ENCODE results near the gene KBTBD2.
"Not testable (repeated sequence)": the region's sequence is repeated elsewhere in the genome, so short reads cannot be mapped to it uniquely, and the experiment has no call there.

Gene KBTBD2

GRCh38 chr7:32879460-32879859 is 12.1 kb downstream of the KBTBD2 start:
- H3K79me2 ChIP-seq (ENCODE audit: insufficient read depth, low read length), result peaks cover 96% of the 10 kb centered on the region
- H3K27me3 ChIP-seq (ENCODE audit: low read length), result no peaks in the 10 kb centered on the region
- peaks cover 25% of the 10 kb centered on the region for H3K36me3 ChIP-seq (ENCODE audit: low read length)
- no peaks in the 10 kb centered on the region for H3K9me3 ChIP-seq (ENCODE audit: insufficient read depth, low read length)
- no peak overlapping the region for H3K4me3 ChIP-seq (ENCODE audit: insufficient read depth, low read length, poor library complexity, severe bottlenecking)
- H3K9me2 ChIP-seq (replicated peaks; ENCODE audit: insufficient read depth, low read length), result no peaks in the 10 kb centered on the region
- no peak overlapping the region for H3K27ac ChIP-seq (ENCODE audit: low read depth, low read length)
- H3F3A ChIP-seq (ENCODE audit: insufficient read depth), result peaks cover 14% of the 10 kb centered on the region; the same call in 1 of the 2 replicates
- H2AFZ ChIP-seq (ENCODE audit: low read depth, low read length, severe bottlenecking), result no peak overlapping the region
- TF ChIP-seq CTCF (IDR thresholded peaks at IDR 0.05; ENCODE audit: insufficient read depth, low read length, poor library complexity, severe bottlenecking) (no peak), EZH2phosphoT487 (conservative IDR thresholded peaks at IDR 0.05; ENCODE audit: low read length) (no peak)
- no peak overlapping the region for H3K9ac ChIP-seq (ENCODE audit: low read length)
- H4K20me1 ChIP-seq (ENCODE audit: low read depth, low read length), result peaks cover 53% of the 10 kb centered on the region
- H3K4me2 ChIP-seq (ENCODE audit: low read depth, low read length, poor library complexity, severe bottlenecking), result no peak overlapping the region

GRCh38 chr7:32878023-32878422 is 13.5 kb downstream of the KBTBD2 start:
- not testable (repeated sequence) for H3K9ac ChIP-seq (ENCODE audit: low read length); H3K4me2 ChIP-seq (ENCODE audit: low read depth, low read length, poor library complexity, severe bottlenecking); H3K4me3 ChIP-seq (ENCODE audit: insufficient read depth, low read length, poor library complexity, severe bottlenecking); H3K9me2 ChIP-seq (replicated peaks; ENCODE audit: insufficient read depth, low read length); H3K27ac ChIP-seq (ENCODE audit: low read depth, low read length); H3K27me3 ChIP-seq (ENCODE audit: low read length); H2AFZ ChIP-seq (ENCODE audit: low read depth, low read length, severe bottlenecking); H3K9me3 ChIP-seq (ENCODE audit: insufficient read depth, low read length)
- Histone ChIP-seq H3K79me2 (ENCODE audit: insufficient read depth, low read length) (peaks cover 86% of the 10 kb centered on the region), H4K20me1 (ENCODE audit: low read depth, low read length) (peaks cover 45% of the 10 kb centered on the region), H3F3A (ENCODE audit: insufficient read depth) (peaks cover 14% of the 10 kb centered on the region; the same call in 1 of the 2 replicates), H3K36me3 (ENCODE audit: low read length) (peaks cover 34% of the 10 kb centered on the region)

- TF ChIP-seq EZH2phosphoT487 (conservative IDR thresholded peaks at IDR 0.05; ENCODE audit: low read length), result no peak
- no peak for TF ChIP-seq CTCF (IDR thresholded peaks at IDR 0.05; ENCODE audit: insufficient read depth, low read length, poor library complexity, severe bottlenecking)
- H3F3A ChIP-seq (ENCODE audit: insufficient read depth), result 0 out of 2 replicates have a peak, but pooled peaks cover 4% of the 10 kb centered on the region
- H3K4me2 ChIP-seq (ENCODE audit: low read depth, low read length, poor library complexity, severe bottlenecking), result no peak overlapping the region
- no peak overlapping the region for H3K9ac ChIP-seq (ENCODE audit: low read length)
- H2AFZ ChIP-seq (ENCODE audit: low read depth, low read length, severe bottlenecking), result no peak overlapping the region
- H3K79me2 ChIP-seq (ENCODE audit: insufficient read depth, low read length), result peaks cover 41% of the 10 kb centered on the region
- H3K9me2 ChIP-seq (replicated peaks; ENCODE audit: insufficient read depth, low read length), result no peaks in the 10 kb centered on the region
- no peaks in the 10 kb centered on the region for H3K9me3 ChIP-seq (ENCODE audit: insufficient read depth, low read length)
- no peaks in the 10 kb centered on the region for H3K27me3 ChIP-seq (ENCODE audit: low read length)
- peaks cover 54% of the 10 kb centered on the region for H3K36me3 ChIP-seq (ENCODE audit: low read length)
- no peak overlapping the region for H3K4me3 ChIP-seq (ENCODE audit: insufficient read depth, low read length, poor library complexity, severe bottlenecking)
- no peak overlapping the region for H3K27ac ChIP-seq (ENCODE audit: low read depth, low read length)
- H4K20me1 ChIP-seq (ENCODE audit: low read depth, low read length), result peaks cover 13% of the 10 kb centered on the region; the same call in 1 of the 2 replicates
Observed at GRCh38 chr7:32872421-32872820, 19.1 kb downstream of the KBTBD2 start.

- Histone ChIP-seq H3K27ac (ENCODE audit: low read depth, low read length) (no peak overlapping the region), H2AFZ (ENCODE audit: low read depth, low read length, severe bottlenecking) (no peak overlapping the region), H3F3A (ENCODE audit: insufficient read depth) (0 out of 2 replicates have a peak, but pooled peaks cover 4% of the 10 kb centered on the region), H3K9me3 (ENCODE audit: insufficient read depth, low read length) (no peaks in the 10 kb centered on the region), H3K9me2 (replicated peaks; ENCODE audit: insufficient read depth, low read length) (no peaks in the 10 kb centered on the region), H3K4me3 (ENCODE audit: insufficient read depth, low read length, poor library complexity, severe bottlenecking) (no peak overlapping the region), H3K4me2 (ENCODE audit: low read depth, low read length, poor library complexity, severe bottlenecking) (no peak overlapping the region), H4K20me1 (ENCODE audit: low read depth, low read length) (peaks cover 13% of the 10 kb centered on the region; the same call in 1 of the 2 replicates), H3K36me3 (ENCODE audit: low read length) (peaks cover 51% of the 10 kb centered on the region), H3K79me2 (ENCODE audit: insufficient read depth, low read length) (peaks cover 35% of the 10 kb centered on the region), H3K27me3 (ENCODE audit: low read length) (no peaks in the 10 kb centered on the region), H3K9ac (ENCODE audit: low read length) (no peak overlapping the region)
- no peak for TF ChIP-seq EZH2phosphoT487 (conservative IDR thresholded peaks at IDR 0.05; ENCODE audit: low read length)
- no peak for TF ChIP-seq CTCF (IDR thresholded peaks at IDR 0.05; ENCODE audit: insufficient read depth, low read length, poor library complexity, severe bottlenecking)
Observed at GRCh38 chr7:32871624-32872371, 19.8 kb downstream of the KBTBD2 start.

All from SU-DHL-6 (cell line).